BLaER1 (cell line): ENCODE data around the gene FUT6.
A peak's percentile ranks its signal among the peaks of the same experiment; 100 is the strongest.

Experiments
- H3K27ac ChIP-seq: shearing (Covaris generic); formaldehyde crosslinking; 2 replicates; pipeline ENCODE4 v1.8.1; 2022
- H3K27me3 ChIP-seq: shearing (Covaris generic); formaldehyde crosslinking; 2 replicates; pipeline ENCODE4 v1.8.1; 2022
- H3K36me3 ChIP-seq: shearing (Covaris generic); formaldehyde crosslinking; 2 replicates; pipeline ENCODE4 v1.8.1; 2022
- H3K4me1 ChIP-seq: shearing (Covaris generic); formaldehyde crosslinking; 2 replicates; pipeline ENCODE4 v1.8.1; 2022
- H3K4me2 ChIP-seq: shearing (Covaris generic); formaldehyde crosslinking; 2 replicates; pipeline ENCODE4 v1.8.1; 2022
- H3K4me3 ChIP-seq: shearing (Covaris generic); formaldehyde crosslinking; 2 replicates; pipeline ENCODE4 v1.8.1; 2022
- H3K9ac ChIP-seq: shearing (Covaris generic); formaldehyde crosslinking; 2 replicates; pipeline ENCODE4 v1.8.1; 2022
- H3K9me3 ChIP-seq: shearing (Covaris generic); formaldehyde crosslinking; 2 replicates; pipeline ENCODE4 v1.8.1; 2022
- H4K20me1 ChIP-seq: shearing (Covaris generic); formaldehyde crosslinking; 2 replicates; pipeline ENCODE4 v1.8.1; 2022
- Cebpa-rat ChIP-seq: shearing (Covaris generic); IDR thresholded peaks from 2 replicates; pipeline ENCODE4 v1.8.1; 2022

FUT6 gene

DNA sequence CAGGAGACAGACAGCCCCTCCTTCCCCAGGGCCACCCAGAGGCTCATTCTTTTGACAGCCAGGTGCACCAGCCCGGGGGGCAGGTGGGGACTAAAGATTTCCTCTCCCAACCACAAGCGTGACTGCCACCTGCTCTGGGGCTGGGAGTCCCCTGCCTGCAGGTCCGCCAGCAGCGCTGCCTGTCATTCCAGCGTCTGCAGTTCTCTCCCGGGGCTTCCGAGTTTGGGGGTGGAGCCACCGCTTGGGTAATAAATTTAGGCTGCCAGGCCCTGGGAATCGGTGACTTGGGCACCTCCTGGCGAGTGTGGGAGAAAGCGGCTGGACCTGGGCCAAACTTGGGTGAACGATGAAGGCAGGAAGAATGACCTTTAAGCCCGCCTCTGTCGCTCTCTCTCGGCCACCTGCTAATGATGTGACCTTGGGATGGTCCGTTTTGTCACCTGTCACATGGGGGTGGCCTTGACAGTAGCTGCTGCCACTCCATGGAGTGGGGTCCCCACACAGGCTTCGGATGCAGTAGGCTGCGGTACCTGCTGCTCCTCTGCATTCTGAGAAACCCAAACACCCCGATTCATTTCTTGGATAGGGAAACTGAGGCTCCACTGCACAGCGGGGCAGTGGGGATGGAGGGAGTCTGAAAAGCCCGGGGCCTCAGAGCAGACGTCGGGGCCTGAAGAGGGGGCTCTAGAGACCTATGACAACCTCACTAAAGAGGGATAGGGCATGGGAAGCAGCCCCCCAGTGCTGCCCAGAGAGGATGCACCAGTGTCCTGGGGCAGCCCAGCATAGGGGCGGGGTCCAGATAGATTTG is 12.8 kb downstream of the FUT6 start:
- H3K36me3 ChIP-seq = no peaks in the 10 kb centered on the region
- no peaks in the 10 kb centered on the region for H3K9me3 ChIP-seq
- peaks cover 36% of the 10 kb centered on the region for H3K4me1 ChIP-seq
- H3K9ac ChIP-seq = peak overlapping the region; percentile 5; the same call in 1 of the 2 replicates
- H4K20me1 ChIP-seq = peaks cover 6% of the 10 kb centered on the region
- H3K27me3 ChIP-seq = no peaks in the 10 kb centered on the region
- H3K4me3 ChIP-seq = peak overlapping the region; percentile 79
- H3K27ac ChIP-seq = peak overlapping the region; percentile 95
- TF ChIP-seq Cebpa-rat = no peak
- peak overlapping the region; percentile 98 for H3K4me2 ChIP-seq

- no peaks in the 10 kb centered on the region for H3K9me3 ChIP-seq
- H3K27ac ChIP-seq = no peak overlapping the region
- no peak overlapping the region for H3K4me3 ChIP-seq
- H3K4me1 ChIP-seq = peaks cover 32% of the 10 kb centered on the region
- no peak for TF ChIP-seq Cebpa-rat
- no peak overlapping the region for H3K9ac ChIP-seq
- peaks cover 6% of the 10 kb centered on the region for H4K20me1 ChIP-seq
- no peaks in the 10 kb centered on the region for H3K36me3 ChIP-seq
- no peak overlapping the region for H3K4me2 ChIP-seq
- no peaks in the 10 kb centered on the region for H3K27me3 ChIP-seq
Observed at GRCh38 chr19:5825178-5825577, 14.3 kb downstream of the FUT6 start.

DNA sequence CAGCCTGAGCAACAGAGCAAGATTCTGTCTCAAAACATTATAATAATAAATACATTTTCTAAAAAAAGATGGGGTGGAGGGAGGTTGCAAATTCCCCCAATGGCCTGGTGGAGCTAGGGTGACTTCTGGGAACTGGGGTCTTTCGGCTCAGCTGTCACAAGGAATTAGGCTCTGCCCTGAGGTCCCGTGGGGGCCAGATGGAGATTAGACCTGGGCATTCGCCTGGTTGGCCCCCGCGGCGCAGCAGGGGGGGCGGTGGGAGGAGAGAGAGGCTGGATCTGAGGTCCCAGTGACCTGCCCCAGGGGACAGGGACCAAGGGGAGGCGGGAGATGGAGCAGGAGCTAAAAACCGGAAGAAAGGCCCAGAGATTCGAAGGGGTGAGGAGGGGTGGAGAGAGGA is 14.8 kb downstream of the FUT6 start:
- H3K27ac ChIP-seq = no peak overlapping the region
- H3K9ac ChIP-seq = no peak overlapping the region
- no peaks in the 10 kb centered on the region for H3K27me3 ChIP-seq
- no peaks in the 10 kb centered on the region for H3K36me3 ChIP-seq
- no peak overlapping the region for H3K4me3 ChIP-seq
- no peak overlapping the region for H3K4me2 ChIP-seq
- no peak for TF ChIP-seq Cebpa-rat
- H3K9me3 ChIP-seq = no peaks in the 10 kb centered on the region
- peaks cover 28% of the 10 kb centered on the region for H3K4me1 ChIP-seq
- H4K20me1 ChIP-seq = peaks cover 2% of the 10 kb centered on the region

GRCh38 chr19:5823579-5824281 is 15.8 kb downstream of the FUT6 start:
- Histone ChIP-seq H3K27ac (no peak overlapping the region), H3K4me1 (peaks cover 19% of the 10 kb centered on the region), H3K9me3 (no peaks in the 10 kb centered on the region), H3K27me3 (no peaks in the 10 kb centered on the region), H3K9ac (no peak overlapping the region), H4K20me1 (no peaks in the 10 kb centered on the region), H3K4me2 (no peak overlapping the region), H3K36me3 (no peaks in the 10 kb centered on the region), H3K4me3 (no peak overlapping the region)
- TF ChIP-seq Cebpa-rat = no peak

DNA sequence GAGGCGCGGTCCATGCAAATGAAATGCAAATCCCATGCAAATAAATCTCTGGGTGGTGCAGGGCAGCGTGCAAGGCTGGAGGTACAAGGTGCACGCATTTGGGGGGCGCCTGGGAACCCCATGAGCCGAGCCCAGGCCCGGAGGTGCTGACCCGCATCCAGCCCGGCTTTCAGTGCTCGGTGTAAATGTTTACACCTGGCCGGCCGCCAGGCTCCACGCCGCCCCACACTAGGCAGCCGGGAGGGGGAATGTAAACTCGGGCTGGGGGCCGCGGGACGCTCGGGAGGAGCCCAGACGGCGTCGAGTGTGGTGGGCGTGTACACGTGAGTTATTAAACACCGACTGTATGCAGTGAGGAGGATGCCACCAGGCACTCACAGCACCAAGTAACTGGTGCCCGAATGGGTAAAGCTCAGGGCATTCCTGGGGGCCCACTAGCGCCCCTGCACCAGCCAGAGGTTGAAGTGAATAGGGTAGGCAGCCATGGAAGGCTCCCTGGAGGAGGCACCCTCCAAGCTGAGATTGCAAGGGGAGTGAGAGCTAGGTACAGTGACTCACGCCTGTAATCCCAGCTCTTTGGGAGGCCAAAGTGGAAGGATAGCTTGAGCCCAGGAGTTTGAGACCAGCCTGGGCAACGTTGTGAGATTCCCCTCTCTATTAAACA is 17.2 kb downstream of the FUT6 start:
- no peaks in the 10 kb centered on the region for H3K27me3 ChIP-seq
- H3K9ac ChIP-seq = no peak overlapping the region
- H3K4me1 ChIP-seq = peaks cover 18% of the 10 kb centered on the region
- no peak overlapping the region for H3K4me3 ChIP-seq
- TF ChIP-seq Cebpa-rat = no peak
- no peak overlapping the region for H3K4me2 ChIP-seq
- no peaks in the 10 kb centered on the region for H3K36me3 ChIP-seq
- no peaks in the 10 kb centered on the region for H3K9me3 ChIP-seq
- no peak overlapping the region for H3K27ac ChIP-seq
- H4K20me1 ChIP-seq = no peaks in the 10 kb centered on the region

GRCh38 chr19:5821521-5822180 is 17.9 kb downstream of the FUT6 start:
- Histone ChIP-seq H3K27me3 (no peaks in the 10 kb centered on the region), H3K9ac (no peak overlapping the region), H3K4me3 (no peak overlapping the region), H3K9me3 (no peaks in the 10 kb centered on the region), H3K4me1 (peaks cover 12% of the 10 kb centered on the region), H3K27ac (no peak overlapping the region), H4K20me1 (no peaks in the 10 kb centered on the region), H3K4me2 (no peak overlapping the region), H3K36me3 (no peaks in the 10 kb centered on the region)
- TF ChIP-seq Cebpa-rat = no peak

DNA sequence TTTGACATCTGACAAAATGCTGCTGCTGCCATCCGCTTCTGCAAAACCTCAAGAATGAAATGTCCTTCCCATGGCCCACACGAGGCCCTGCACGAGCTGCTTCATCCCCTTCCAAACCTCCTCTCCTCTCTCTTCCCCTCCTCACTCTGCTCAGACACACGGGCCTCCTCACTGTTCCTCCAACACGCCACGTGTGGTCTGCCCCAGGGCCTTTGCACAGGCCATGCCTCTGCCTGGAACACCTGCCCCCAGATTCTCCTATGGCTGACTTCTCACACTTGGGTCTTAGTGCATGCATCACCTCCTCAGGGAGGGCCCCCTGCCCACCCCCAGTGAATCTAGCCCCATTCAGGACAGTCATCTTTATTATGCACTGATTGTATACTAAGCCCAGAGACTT is 18.7 kb downstream of the FUT6 start:
- H3K9ac ChIP-seq = no peak overlapping the region
- no peak overlapping the region for H3K27ac ChIP-seq
- H3K4me3 ChIP-seq = no peak overlapping the region
- H3K4me1 ChIP-seq = peaks cover 4% of the 10 kb centered on the region; the same call in 1 of the 2 replicates
- no peak overlapping the region for H3K4me2 ChIP-seq
- no peaks in the 10 kb centered on the region for H4K20me1 ChIP-seq
- no peaks in the 10 kb centered on the region for H3K27me3 ChIP-seq
- no peaks in the 10 kb centered on the region for H3K9me3 ChIP-seq
- no peaks in the 10 kb centered on the region for H3K36me3 ChIP-seq
- TF ChIP-seq Cebpa-rat = no peak

DNA sequence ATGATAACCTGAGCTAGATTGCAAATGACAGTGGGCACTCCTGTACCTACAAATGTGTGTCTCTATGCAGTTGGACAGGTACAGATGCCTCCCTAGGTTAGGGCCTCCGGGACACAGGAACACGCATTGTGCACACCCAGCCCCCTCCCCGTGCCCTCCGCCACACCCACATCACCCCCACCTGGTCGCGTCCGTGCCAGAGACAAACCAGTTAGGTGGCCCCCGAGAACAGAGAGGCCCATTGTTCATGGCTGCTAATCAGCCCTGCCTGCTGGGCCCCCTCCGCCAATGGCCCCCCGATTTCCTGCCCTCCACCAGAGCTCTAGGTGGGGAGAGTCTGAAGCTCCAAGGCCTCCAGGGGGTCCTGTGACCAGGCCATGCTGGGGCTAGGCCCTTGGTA is 20.9 kb downstream of the FUT6 start:
- Histone ChIP-seq H3K36me3 (no peaks in the 10 kb centered on the region), H3K4me3 (no peak overlapping the region), H4K20me1 (no peaks in the 10 kb centered on the region), H3K27ac (no peak overlapping the region), H3K4me1 (0 out of 2 replicates have a peak, but pooled peaks cover 4% of the 10 kb centered on the region), H3K4me2 (no peak overlapping the region), H3K9ac (no peak overlapping the region), H3K27me3 (no peaks in the 10 kb centered on the region), H3K9me3 (no peaks in the 10 kb centered on the region)
- TF ChIP-seq Cebpa-rat = no peak

GRCh38 chr19:5817218-5817617 is 22.3 kb downstream of the FUT6 start:
- Histone ChIP-seq H3K9me3 (no peaks in the 10 kb centered on the region), H3K4me1 (0 out of 2 replicates have a peak, but pooled peaks cover 4% of the 10 kb centered on the region), H3K4me2 (no peak overlapping the region), H3K27me3 (no peaks in the 10 kb centered on the region), H3K9ac (no peak overlapping the region), H3K4me3 (no peak overlapping the region), H3K36me3 (no peaks in the 10 kb centered on the region), H3K27ac (no peak overlapping the region), H4K20me1 (no peaks in the 10 kb centered on the region)
- no peak for TF ChIP-seq Cebpa-rat
